Activated effector memory CD4-positive, alpha-beta T cell treated with anti-CD3 and anti-CD28 coated beads, Interleukin-2, amount 50 U/mL, for 16 hours (primary cell): ENCODE data around the gene ZNF385B.

Experiments used
- DNase-seq: peaks from one replicate; pipeline ENCODE4 v3.0.0-alpha.2; 2020

ZNF385B gene

DNA sequence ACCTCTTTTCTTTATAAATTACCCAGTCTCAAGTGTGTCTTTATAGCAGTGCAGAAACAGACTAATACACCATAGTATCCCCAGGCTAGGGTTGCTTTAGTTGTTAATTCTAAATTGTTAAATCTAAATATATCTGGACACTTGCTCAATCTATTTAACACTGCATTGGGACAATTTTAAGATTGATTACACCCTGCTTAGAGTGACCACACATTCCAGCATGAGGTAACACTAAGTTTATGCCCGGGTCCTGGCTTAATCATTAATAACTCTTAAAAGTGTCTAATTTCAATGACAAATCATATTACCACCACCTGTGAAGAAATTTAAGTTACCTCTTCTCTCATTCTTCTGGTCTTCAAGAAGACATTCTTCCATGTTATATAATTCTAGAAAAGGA lies 131.4 kb downstream of the ZNF385B start:
- DNase-seq = no peak

DNA sequence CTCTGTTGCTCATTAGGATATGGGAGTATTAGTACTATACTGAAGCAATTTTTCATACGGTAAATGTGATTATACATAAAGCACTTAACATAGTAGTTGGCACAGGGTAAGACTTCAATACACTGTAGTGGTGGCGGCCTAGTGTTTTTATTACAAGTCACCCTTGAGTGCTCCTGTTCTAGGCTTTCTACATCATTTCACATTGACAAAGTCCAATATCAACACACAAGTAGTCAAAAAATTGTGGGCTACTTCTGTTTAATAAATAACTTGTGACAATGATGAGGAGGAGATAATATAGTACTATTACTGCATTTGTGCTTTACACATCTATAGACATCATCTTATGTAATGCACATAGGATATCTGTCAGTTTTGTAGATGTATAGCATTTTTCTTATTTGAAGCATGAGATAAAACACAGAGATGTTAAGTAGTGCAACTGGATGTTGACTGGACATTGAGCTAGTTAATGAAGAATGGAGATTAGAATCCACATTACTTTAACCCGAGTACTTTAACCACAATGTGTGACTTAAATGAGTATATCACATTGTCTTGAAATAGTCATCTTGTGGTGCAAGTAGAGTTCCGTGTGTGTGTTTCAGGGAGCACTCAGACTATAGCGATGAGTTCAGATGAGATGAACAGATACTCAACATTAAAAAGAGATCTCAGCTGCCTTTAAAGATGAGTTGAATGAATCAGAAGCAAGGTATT lies 134.8 kb downstream of the ZNF385B start:
- no peak for DNase-seq

GRCh38 chr2:179724403-179724802 lies 137.0 kb downstream of the ZNF385B start:
- no peak for DNase-seq

- DNase-seq = no peak
Measured at GRCh38 chr2:179720173-179720772, 141.1 kb downstream of the ZNF385B start.

DNA sequence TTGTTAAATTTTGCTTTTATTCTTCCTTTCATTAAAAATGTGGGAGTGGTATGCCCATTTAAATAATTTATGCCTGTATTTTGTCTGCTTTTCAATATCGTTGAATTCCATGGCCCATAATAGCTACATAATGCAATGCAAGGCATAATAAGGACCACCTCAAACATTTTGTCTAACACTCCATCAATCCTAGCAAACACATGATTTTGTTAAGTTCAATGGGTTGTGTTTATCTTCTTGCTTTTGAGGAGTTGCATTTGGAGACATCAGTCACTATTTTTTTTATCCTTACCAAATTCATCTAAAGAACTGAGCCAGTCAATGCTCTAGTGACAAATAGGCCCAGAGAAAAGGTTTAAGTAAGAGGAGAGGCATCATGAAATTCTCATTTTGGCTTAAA lies 145.5 kb downstream of the ZNF385B start:
- no peak for DNase-seq

- DNase-seq = no peak
Measured at GRCh38 chr2:179715196-179715595, 146.2 kb downstream of the ZNF385B start.

DNA sequence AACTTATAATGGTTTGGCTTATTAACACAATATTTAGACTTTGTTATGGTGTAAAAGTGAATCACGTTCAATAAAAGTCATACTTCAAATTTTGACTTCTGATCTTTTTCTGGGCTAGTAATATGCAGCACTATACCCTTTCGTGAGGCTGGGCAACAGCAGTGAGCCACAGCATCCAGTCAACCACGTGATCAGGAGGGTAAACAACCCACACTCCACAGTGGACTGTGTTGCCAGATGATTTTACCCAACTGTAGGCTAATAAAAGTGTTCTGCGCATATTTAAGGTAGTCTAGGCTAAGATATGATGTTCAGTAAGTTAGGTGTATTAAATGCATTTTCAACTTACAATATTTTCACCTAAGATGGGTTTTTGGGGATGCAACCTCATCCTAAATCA lies 148.6 kb downstream of the ZNF385B start:
- DNase-seq = no peak

DNA sequence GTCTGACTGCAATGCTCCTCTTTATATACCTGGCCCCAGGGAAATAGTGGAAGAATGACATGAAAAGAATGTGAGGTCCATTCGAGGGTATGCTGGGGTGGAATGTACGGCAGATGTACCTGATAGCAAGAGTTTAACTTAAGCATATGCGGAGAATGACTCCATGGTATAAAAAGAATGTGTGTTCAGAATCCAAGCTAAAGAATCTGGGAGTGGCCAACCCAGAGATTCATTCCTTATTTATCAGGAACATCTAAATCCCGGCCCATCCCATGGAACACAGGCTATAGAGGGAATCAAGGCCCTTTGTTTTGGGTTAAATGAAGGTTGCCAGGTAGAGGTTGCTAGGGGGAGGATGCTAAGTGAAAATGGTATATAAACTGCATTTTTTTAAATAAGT lies 150.0 kb downstream of the ZNF385B start:
- DNase-seq = no peak

- DNase-seq = no peak
Measured at GRCh38 chr2:179703702-179704101, 157.7 kb downstream of the ZNF385B start.

- no peak for DNase-seq
Measured at GRCh38 chr2:179702912-179703311, 158.5 kb downstream of the ZNF385B start.

GRCh38 chr2:179701524-179702110 lies 159.8 kb downstream of the ZNF385B start:
- DNase-seq = no peak

GRCh38 chr2:179695486-179695885 lies 165.9 kb downstream of the ZNF385B start:
- no peak for DNase-seq

GRCh38 chr2:179694963-179695362 lies 166.4 kb downstream of the ZNF385B start:
- no peak for DNase-seq

DNA sequence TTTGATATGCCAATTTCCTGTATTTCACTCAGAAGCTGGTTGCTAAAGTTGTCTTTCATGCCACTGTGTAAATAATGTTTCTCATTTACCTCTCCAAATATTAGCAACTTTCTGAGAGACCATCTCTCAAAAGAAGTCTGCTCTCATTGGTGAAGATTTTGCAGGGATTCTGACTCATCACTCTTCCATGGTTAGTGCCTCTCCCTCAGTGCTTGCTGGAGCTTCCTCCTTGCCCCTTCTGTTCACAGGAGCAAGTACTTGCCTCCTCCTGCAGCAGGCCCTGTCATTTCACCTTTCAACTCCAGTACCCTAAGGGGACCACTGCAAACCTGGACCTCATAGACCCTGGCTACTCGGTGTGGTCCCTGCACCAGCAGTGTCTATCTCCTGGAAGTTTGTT lies 168.8 kb downstream of the ZNF385B start:
- no peak for DNase-seq

GRCh38 chr2:179692043-179692442 lies 169.4 kb downstream of the ZNF385B start:
- DNase-seq = no peak

DNA sequence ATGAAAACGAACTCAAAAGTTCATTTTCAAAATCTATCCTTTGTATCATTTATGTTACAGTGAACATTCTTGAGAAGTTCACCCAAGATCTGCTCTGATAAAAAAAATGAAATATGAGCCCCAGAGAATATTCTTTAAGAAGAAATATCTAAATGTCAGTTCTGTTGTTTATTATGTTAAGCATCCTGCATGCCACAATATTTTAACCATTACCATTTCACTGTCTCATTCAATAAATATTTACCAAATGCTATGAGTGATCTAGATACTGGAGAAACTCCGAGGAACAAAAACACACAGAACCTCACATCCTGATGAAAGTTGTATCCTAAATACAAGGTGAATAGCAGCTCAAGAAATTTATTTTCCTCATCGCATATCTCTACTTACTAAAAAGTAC lies 170.2 kb downstream of the ZNF385B start:
- no peak for DNase-seq

GRCh38 chr2:179686718-179687342 lies 174.6 kb downstream of the ZNF385B start:
- no peak for DNase-seq

DNA sequence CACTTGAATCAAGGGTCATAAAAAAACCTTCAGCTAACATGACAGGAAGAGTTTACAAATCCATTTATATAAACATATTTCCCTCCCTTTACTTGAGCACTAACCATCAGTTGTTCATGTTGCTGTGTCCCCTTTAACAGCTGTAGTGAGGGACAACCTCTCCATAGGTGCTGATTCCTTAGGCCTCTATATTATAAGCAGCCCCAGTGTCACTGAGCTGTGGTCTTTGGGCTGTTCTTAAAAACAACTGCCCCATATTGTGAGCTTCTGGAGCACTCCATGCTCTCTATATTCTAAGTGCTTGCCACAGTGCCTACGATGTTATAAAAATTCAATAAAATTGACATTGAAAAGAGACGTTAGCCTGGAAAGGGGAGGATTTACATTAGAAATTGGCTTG lies 175.3 kb downstream of the ZNF385B start:
- no peak for DNase-seq

DNA sequence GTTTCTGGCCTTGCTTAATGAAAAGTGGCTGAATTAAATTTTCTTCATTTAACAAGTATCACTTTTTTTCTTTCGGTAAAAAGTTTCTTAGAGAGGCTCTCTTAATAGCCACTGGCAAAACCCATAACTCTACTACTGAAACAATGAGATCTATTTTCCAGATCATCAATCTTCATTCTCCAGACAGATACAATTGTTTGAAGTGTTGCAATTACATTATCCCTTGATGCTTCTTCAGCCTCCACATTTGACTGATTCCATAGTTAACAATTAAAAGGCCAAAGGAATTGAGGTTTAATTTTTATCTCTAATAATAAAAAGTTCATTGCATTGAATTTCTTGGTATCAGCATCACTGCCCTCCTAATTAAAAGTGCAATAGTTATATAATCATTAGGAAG lies 176.3 kb downstream of the ZNF385B start:
- no peak for DNase-seq

DNA sequence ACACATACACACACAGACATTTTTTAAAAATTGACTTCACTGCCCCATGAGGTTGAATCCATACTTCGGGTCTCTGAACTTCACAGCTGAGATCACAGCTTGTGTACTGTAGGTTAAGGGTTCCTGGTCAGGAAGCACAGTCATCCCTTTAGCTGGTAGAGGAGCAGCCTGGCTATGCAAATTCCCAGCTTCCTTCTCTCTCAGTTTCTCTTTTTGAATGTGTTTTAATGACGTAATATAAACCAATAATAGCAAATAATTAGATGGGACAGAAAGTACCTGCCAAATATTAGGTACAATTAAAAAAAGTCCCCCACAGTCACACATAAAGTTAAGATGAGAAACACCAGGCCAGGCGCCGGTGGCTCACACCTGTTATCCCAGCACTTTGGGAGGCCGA lies 178.7 kb downstream of the ZNF385B start:
- DNase-seq = no peak

- no peak for DNase-seq
Measured at GRCh38 chr2:179677746-179678505, 183.5 kb downstream of the ZNF385B start.

GRCh38 chr2:179677077-179677688 lies 184.2 kb downstream of the ZNF385B start:
- no peak for DNase-seq

GRCh38 chr2:179675435-179675834 lies 186.0 kb downstream of the ZNF385B start:
- no peak for DNase-seq
